Liver (tissue), 3 donors: ENCODE data around the gene RARRES2.

ENCODE experiments used
- HNF4A ChIP-seq, 2 donors: conservative IDR thresholded peaks; 2 replicates each; pipeline ENCODE4 v1.6.1; 2016; ENCODE audit warnings: antibody characterized with exemption in 2 of 2, mild to moderate bottlenecking in 2 of 2
- HNF4G ChIP-seq: IDR thresholded peaks from 2 replicates; pipeline ENCODE4 v1.6.1; 2016; ENCODE audit warnings: antibody characterized with exemption
- RAD21 ChIP-seq, 2 donors: IDR thresholded peaks; 2 replicates each; pipeline ENCODE4 v1.6.1; 2016; ENCODE audit warnings: antibody characterized with exemption in 2 of 2, mild to moderate bottlenecking in 2 of 2
- RXRA ChIP-seq, 2 donors: IDR thresholded peaks; 2 replicates each; pipeline ENCODE4 v1.6.1; 2017 to 2018; ENCODE audit warnings: antibody characterized with exemption in 2 of 2, mild to moderate bottlenecking in 1 of 2
- TAF1 ChIP-seq: conservative IDR thresholded peaks from 2 replicates; pipeline ENCODE4 v1.6.1; 2016; ENCODE audit warnings: antibody characterized with exemption, mild to moderate bottlenecking
- YY1 ChIP-seq: IDR thresholded peaks from 2 replicates; pipeline ENCODE4 v1.6.1; 2016; ENCODE audit warnings: antibody characterized with exemption, mild to moderate bottlenecking
- TF ChIP-seq, protein P1 (sequence below): fragments of 150-350 bp; IDR thresholded peaks from 2 replicates; pipeline ENCODE4 v1.5.1; 2017; ENCODE audit warnings: improper control_type of control experiment, low read depth, low read length; ENCODE audit not compliant: missing input control
- TF ChIP-seq, protein P2 (sequence below): IDR thresholded peaks from 2 replicates; pipeline ENCODE4 v1.6.1; 2016; ENCODE audit warnings: antibody characterized with exemption
- TF ChIP-seq, protein P3 (sequence below): IDR thresholded peaks from 2 replicates; pipeline ENCODE4 v1.6.1; 2016; ENCODE audit warnings: antibody characterized with exemption
- donor health status: healthy.
- donor health status: healthy.

DNA sequence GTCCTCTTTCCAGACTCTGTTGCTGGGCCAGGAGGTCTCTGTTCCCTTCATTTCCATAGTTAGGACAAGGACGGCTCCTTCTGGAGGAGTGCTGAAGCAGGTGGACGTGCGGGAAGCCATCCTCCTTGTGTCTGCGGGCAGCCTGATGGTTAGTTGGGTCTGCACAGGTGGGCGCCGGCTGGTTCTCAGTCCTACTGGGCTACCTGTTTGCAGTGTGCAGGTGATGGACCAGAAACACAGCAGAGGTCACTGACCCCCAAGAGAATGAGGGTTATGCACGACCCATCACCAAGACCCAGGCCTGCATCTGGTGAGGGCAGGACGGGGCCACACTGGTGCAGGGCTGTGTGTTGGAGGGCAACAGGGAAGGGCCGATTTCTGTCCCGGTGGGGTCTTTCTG is 7.8 kb downstream of the RARRES2 start:
- TF ChIP-seq, protein P1, sequence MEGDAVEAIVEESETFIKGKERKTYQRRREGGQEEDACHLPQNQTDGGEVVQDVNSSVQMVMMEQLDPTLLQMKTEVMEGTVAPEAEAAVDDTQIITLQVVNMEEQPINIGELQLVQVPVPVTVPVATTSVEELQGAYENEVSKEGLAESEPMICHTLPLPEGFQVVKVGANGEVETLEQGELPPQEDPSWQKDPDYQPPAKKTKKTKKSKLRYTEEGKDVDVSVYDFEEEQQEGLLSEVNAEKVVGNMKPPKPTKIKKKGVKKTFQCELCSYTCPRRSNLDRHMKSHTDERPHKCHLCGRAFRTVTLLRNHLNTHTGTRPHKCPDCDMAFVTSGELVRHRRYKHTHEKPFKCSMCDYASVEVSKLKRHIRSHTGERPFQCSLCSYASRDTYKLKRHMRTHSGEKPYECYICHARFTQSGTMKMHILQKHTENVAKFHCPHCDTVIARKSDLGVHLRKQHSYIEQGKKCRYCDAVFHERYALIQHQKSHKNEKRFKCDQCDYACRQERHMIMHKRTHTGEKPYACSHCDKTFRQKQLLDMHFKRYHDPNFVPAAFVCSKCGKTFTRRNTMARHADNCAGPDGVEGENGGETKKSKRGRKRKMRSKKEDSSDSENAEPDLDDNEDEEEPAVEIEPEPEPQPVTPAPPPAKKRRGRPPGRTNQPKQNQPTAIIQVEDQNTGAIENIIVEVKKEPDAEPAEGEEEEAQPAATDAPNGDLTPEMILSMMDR: no peak
- TF ChIP-seq, protein P2, sequence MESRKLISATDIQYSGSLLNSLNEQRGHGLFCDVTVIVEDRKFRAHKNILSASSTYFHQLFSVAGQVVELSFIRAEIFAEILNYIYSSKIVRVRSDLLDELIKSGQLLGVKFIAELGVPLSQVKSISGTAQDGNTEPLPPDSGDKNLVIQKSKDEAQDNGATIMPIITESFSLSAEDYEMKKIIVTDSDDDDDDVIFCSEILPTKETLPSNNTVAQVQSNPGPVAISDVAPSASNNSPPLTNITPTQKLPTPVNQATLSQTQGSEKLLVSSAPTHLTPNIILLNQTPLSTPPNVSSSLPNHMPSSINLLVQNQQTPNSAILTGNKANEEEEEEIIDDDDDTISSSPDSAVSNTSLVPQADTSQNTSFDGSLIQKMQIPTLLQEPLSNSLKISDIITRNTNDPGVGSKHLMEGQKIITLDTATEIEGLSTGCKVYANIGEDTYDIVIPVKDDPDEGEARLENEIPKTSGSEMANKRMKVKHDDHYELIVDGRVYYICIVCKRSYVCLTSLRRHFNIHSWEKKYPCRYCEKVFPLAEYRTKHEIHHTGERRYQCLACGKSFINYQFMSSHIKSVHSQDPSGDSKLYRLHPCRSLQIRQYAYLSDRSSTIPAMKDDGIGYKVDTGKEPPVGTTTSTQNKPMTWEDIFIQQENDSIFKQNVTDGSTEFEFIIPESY: no peak
- TF ChIP-seq RXRA (IDR thresholded peaks at IDR 0.05) (no peak), TAF1 (no peak), RAD21 (IDR thresholded peaks at IDR 0.05) (no peak), YY1 (no peak), HNF4G (no peak), HNF4A (conservative IDR thresholded peaks at IDR 0.05) (no peak)
- TF ChIP-seq, protein P3, sequence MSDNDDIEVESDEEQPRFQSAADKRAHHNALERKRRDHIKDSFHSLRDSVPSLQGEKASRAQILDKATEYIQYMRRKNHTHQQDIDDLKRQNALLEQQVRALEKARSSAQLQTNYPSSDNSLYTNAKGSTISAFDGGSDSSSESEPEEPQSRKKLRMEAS: no peak
